Vagina (tissue), 2 donors: ENCODE data around the gene DDX31. TPM values are rescaled to one million over a fixed set of nuclear protein-coding genes. Genes with fewer than 3 reads are reported as not detected.
A peak's percentile ranks its signal among the peaks of the same experiment; 100 is the strongest.
"Not testable (repeated sequence)": the region's sequence is repeated elsewhere in the genome, so short reads cannot be mapped to it uniquely, and the experiment has no call there.

Experiments used
- DNase-seq, 2 donors: peaks; one replicate each; pipeline ENCODE4 v3.0.0-alpha.2; 2017; ENCODE audit errors: extremely low spot score in 2 of 2
- H3K27ac ChIP-seq: fragments of 200-600 bp; sonication (generic); one replicate; pipeline ENCODE4 v1.5.1; 2019
- H3K27me3 ChIP-seq: fragments of 200-600 bp; sonication (generic); one replicate; pipeline ENCODE4 v1.5.1; 2019
- H3K36me3 ChIP-seq, 2 donors: fragments of 200-600 bp; sonication (generic); one replicate each; pipeline ENCODE4 v1.5.1; 2017 to 2019
- H3K4me1 ChIP-seq: fragments of 200-600 bp; sonication (generic); one replicate; pipeline ENCODE4 v1.5.1; 2019
- H3K4me3 ChIP-seq, 2 donors: fragments of 200-600 bp; sonication (generic); 1 replicate in 1 of 2; 2 replicates in 1 of 2; pipeline ENCODE4 v1.5.1; 2016 to 2019
- H3K9me3 ChIP-seq: fragments of 200-600 bp; sonication (generic); one replicate; pipeline ENCODE4 v1.5.1; 2019
- CTCF ChIP-seq, 3 experiments: fragments of 450-650 bp in 2 of 3; fragments of 200-600 bp in 1 of 3; sonication (generic) in 1 of 3; IDR thresholded peaks; one replicate each; pipeline ENCODE4 v1.5.1; 2017 to 2019; ENCODE audit warnings: antibody characterized with exemption in 3 of 3, mild to moderate bottlenecking in 2 of 3, moderate library complexity in 2 of 3
- POLR2A ChIP-seq, 2 donors: fragments of 450-650 bp; IDR thresholded peaks; one replicate each; pipeline ENCODE4 v1.6.1; 2017; ENCODE audit warnings: antibody characterized with exemption in 2 of 2, mild to moderate bottlenecking in 2 of 2, moderate library complexity in 2 of 2
- POLR2AphosphoS5 ChIP-seq, 2 donors: sonication (generic); formaldehyde crosslinking; IDR thresholded peaks; one replicate each; pipeline ENCODE4 v1.9.0; 2017; ENCODE audit warnings: antibody characterized with exemption in 2 of 2, mild to moderate bottlenecking in 2 of 2, low read depth in 1 of 2; ENCODE audit not compliant: insufficient read depth in 1 of 2
- intact Hi-C: fragments of 100-400 bp; cut with DNase I; formaldehyde crosslinking; loops from one replicate; pipeline ENCODE4 v1.15.1; 2023
- total RNA-seq: library from RNA; depleted of rRNA; stranded (reverse); fragments of >200 nt; gene quantifications from one replicate; pipeline ENCODE4 v1.2.3, GENCODE V29; 2016

Gene DDX31
- total RNA-seq, 1 donor from 2014 or later = 17.9 TPM

GRCh38 chr9:132575811-132576210 is 94.0 kb downstream of the DDX31 start:
- intact Hi-C loops = no loop called here

DNA sequence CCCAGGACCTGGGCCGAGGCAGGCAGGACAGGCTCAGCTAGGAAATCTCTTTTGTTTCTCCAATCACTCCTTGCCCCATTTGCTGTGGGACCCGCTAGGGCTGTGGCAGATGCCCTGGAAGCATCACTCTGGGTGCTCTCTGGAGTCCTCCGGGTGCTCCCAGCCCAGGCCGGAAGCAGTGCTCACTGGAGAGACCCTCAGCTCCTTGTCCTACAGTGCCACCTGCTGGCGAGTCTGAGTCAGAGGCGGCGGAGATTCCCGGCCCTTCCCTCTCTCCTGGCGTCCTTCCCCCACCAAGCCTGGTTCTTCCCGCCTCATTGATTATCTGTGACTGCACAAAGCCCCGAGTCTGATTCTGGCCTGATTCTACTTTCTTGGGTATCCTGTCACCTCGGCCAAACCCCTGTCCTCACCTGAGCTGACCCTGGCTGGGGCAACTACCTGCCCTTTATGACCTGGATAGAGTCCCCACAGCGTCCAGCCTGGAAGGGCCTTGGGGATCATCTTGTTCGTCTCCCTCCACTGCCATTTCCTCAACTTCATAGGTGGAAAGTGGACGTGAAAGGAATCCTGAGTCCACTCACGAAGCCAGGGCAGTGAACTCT is 94.7 kb downstream of the DDX31 start:
- DNase-seq = no peak
- Histone ChIP-seq H3K4me3 (no peak overlapping the region), H3K4me1 (no peaks in the 10 kb centered on the region), H3K9me3 (no peaks in the 10 kb centered on the region), H3K27me3 (peaks cover 15% of the 10 kb centered on the region), H3K36me3 (no peaks in the 10 kb centered on the region), H3K27ac (no peak overlapping the region)
- TF ChIP-seq CTCF (IDR thresholded peaks at IDR 0.05) (peak in 2 of 3 experiments; percentile 22 to 27), POLR2A (IDR thresholded peaks at IDR 0.05) (no peak), POLR2AphosphoS5 (IDR thresholded peaks at IDR 0.05; ENCODE audit: insufficient read depth in 1 of 2, low read depth in 1 of 2) (no peak)
- intact Hi-C loops = no loop called here

More at GRCh38 chr9:132575811-132576210, 94.0 kb downstream of the DDX31 start:
- no peaks in the 10 kb centered on the region for H3K9me3 ChIP-seq
- no peak for TF ChIP-seq POLR2A (IDR thresholded peaks at IDR 0.05)
- no peak for TF ChIP-seq POLR2AphosphoS5 (IDR thresholded peaks at IDR 0.05; ENCODE audit: insufficient read depth in 1 of 2, low read depth in 1 of 2)
- no peak for TF ChIP-seq CTCF (IDR thresholded peaks at IDR 0.05)
- H3K4me1 ChIP-seq = no peaks in the 10 kb centered on the region
- DNase-seq = no peak
- H3K27ac ChIP-seq = no peak overlapping the region
- H3K27me3 ChIP-seq = peaks cover 20% of the 10 kb centered on the region
- no peak overlapping the region for H3K4me3 ChIP-seq
- no peaks in the 10 kb centered on the region for H3K36me3 ChIP-seq

DNA sequence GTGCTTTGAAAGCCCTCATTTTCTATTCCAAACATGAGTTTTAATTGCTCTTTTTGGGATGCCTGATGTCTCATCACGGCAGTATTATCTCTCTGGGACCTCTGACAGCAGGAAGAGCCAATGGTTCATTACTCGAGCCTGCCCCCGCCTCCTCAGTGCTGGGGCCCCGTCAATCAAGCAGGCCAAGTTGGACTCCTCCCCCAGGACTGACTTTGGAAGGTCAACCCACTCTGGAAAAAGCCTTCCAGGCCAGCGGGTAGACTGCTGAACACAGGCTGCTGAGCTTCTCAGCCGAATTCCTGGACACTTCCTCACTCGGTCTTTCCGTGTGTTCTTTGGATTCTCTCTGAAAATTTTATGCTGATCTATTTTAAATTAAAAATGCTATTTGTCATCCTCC is 96.9 kb downstream of the DDX31 start:
- no peak for TF ChIP-seq POLR2AphosphoS5 (IDR thresholded peaks at IDR 0.05; ENCODE audit: insufficient read depth in 1 of 2, low read depth in 1 of 2)
- TF ChIP-seq CTCF (IDR thresholded peaks at IDR 0.05) = no peak
- TF ChIP-seq POLR2A (IDR thresholded peaks at IDR 0.05) = no peak
- intact Hi-C loops = no loop called here
- Histone ChIP-seq H3K27ac (no peak overlapping the region), H3K4me1 (no peaks in the 10 kb centered on the region), H3K27me3 (no peaks in the 10 kb centered on the region), H3K4me3 (no peak overlapping the region), H3K36me3 (no peaks in the 10 kb centered on the region), H3K9me3 (no peaks in the 10 kb centered on the region)
- no peak for DNase-seq

DNA sequence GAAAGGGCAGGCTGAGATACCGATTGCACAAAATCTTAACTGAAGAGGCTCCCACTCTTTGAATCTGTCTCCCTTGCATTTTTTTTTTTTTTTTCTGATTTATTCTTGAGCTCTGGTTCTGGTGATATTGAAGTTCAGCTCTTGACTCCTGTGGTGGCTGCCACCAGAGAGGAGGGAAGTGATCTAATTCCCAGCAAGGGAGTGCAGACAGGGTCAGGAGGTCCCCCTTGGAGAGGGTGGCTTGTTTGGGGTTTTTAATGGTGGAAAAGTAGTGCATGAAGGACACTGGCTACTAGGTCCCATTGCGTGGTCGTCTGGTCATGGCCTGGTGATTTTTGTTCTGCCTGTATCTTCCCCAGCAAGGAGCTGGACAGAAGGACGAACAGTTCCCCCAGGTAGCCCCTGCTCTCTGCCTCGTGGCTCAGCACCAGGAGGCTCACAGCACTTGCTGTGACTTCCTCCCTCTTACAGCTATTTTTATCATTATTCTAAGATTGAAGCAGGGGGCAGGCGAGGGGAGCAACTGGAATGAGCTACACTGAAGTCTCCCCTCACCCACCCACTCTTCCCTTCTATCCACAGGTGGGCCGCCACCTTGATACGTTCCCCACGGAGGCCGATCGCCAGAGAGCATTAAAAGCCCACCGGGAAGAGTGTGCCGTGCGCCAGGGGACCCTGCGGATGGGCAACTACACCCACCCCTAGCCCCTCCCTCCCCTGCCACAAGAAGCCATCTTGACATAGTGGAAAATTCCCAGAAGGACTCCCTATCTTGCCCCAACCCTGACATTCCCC is 97.8 kb downstream of the DDX31 start:
- DNase-seq = no peak
- H3K9me3 ChIP-seq = no peaks in the 10 kb centered on the region
- H3K27me3 ChIP-seq = no peaks in the 10 kb centered on the region
- H3K36me3 ChIP-seq = no peaks in the 10 kb centered on the region
- H3K4me3 ChIP-seq = no peak overlapping the region
- intact Hi-C loops = no loop called here
- H3K4me1 ChIP-seq = no peaks in the 10 kb centered on the region
- TF ChIP-seq POLR2A (IDR thresholded peaks at IDR 0.05) (no peak), CTCF (IDR thresholded peaks at IDR 0.05) (no peak), POLR2AphosphoS5 (IDR thresholded peaks at IDR 0.05; ENCODE audit: insufficient read depth in 1 of 2, low read depth in 1 of 2) (no peak)
- H3K27ac ChIP-seq = no peak overlapping the region

DNA sequence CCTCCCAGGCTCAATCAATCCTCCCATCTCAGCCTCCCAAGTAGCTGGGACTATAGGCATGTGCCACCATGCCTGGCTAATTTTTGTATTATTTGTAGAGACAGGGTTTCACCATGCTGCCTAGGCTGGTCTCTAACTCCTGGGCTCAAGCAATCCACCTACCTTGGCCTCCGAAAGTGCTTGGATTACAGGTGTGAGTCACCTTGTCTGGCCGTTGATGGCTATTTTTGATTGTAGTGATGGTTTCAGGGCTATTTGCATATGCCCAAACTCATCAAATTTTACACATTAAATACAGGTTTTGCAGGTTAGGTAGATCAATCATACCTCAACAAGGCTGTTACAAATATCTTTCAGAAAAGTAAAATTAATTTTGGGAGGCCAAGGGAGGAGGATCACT is 101.0 kb downstream of the DDX31 start:
- H3K4me1 ChIP-seq, H3K27me3 ChIP-seq, H3K4me3 ChIP-seq, H3K27ac ChIP-seq, H3K9me3 ChIP-seq, H3K36me3 ChIP-seq, intact Hi-C loops, DNase-seq: not testable (repeated sequence)
